GM18526 (cell line): ENCODE data around the gene PTBP3.

Source experiments
- POLR2A ChIP-seq: IDR thresholded peaks from 3 replicates; pipeline ENCODE4 v1.6.1; 2011; ENCODE audit not compliant: insufficient read length; ENCODE audit errors: extremely low read depth

The PTBP3 gene

DNA sequence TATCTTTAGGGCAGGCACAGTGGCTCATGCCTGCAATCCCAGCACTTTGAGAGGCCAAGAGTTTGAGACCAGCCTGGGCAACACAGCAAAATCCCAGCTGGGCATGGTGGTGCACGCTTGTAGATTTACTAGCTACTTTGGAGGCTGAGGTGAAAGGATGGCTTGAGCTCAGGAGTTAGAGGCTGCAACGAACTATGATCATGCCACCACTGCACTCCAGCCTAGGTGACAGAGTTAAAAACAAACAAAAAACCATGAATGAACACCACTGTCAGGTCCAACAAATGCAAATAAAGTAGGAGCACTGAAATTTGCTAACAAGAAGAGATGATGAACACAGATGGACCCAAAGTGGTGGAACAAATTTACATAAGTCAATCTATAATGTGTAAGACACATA lies 4.9 kb downstream of the PTBP3 start:
- TF ChIP-seq POLR2A, result no peak

DNA sequence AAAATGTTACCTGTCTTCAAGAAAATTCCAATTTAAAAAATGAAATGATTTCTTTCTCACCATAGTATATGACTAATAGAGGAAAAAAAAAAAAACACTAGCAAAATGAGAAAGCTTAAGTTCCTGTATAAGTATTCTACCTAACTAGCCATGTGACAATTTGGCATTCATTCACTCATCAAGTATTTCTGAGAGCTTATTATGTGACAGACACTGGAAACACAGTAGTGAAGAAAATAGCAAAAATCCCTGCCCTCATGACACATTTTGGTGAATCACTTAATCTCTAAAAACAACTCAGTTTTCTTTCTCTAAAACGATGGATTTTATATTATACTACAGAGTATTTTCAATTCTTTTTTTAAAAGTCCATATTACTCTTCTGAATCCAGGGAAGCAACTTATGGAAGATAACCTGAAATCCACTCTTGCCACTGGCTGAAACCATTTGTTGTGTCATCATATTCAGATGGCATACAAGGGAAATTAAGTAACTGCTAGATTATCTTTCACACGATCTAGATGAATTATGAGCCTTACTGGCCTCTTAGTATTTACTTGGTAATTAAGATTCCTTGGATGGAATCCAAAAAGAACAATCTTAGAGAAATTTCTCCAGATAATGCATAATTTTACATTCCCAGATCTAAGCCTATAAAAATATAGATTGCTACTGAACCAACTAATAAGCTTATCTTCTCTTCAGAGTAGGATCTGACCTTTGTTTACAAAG lies 5.5 kb downstream of the PTBP3 start:
- no peak for TF ChIP-seq POLR2A

DNA sequence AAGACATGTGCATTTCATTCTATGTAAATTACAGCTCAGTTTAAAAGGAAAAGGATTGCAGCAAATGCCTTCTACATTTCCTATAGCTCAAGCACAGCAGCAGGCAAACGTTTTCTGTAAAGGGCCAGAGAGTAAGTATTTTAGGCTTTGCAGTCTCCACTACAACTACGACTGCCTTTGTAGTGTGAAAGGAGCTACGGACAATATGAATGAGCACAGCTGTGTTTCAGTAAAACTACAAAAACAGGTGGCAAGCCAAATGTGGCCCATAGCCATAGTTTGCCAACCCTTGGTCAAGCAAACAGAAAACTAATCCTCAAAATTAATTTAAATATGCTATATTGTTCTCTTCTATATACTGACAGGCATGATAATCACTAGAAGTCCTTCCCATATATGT lies 7.2 kb downstream of the PTBP3 start:
- no peak for TF ChIP-seq POLR2A

DNA sequence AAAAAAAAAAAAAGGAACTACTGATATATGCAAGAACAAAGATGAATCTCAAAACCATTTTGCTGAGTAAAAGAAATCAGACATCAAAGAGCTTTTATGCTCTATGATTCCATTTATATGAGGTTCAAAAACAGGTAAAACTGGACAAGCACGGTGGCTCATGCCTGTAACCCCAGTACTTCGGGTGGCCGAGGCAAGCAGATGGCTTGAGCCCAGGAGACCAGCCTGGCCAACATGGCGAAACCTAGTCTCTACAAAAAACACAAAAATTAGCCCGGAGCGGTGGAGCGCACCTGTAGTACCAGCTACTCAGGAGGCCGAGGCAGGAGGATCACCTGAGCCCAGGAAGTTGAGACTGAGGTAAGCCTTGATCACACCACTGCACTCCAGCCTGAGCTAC lies 7.8 kb downstream of the PTBP3 start:
- TF ChIP-seq POLR2A, result no peak

DNA sequence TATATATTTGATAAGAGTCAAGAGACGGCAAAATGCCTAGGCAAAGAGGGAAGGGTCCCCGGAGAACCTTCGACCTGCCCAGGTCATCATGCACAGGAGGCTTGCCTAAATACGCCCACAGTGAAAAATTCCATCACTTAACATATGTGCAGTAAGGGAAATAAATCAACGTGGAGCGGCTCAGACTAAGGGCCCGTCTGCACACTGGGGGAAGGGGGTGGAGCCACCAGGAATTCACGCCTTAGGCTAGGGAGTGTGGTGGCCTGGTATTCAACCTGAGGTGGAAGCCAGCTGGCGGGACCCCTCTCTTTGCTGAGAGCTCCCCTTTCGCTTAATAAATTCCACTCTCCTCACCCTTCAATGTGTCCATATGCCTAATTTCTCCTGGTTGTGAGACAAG lies 8.3 kb downstream of the PTBP3 start:
- no peak for TF ChIP-seq POLR2A

DNA sequence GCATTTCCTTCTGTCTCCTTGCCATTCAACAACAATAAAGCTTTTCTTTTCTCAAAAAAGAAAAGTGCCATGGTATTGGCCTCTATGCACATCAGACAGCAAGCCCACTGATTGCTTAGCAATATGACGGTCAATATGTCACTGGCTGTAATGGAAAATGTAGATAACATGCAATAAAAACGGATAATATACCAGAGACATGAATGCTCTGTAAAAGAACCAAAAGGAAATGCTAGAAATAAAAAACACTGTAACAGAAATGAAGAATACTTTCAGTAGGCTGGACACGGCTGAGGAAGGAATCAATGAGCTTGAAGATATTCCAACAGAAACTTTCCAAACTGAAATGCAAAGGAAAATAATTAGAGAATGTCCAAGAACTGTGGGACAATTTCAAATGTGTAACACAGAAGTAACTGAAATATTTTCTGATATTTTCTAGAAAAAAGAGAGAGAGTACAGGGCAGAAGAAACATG lies 10.0 kb downstream of the PTBP3 start:
- no peak for TF ChIP-seq POLR2A

DNA sequence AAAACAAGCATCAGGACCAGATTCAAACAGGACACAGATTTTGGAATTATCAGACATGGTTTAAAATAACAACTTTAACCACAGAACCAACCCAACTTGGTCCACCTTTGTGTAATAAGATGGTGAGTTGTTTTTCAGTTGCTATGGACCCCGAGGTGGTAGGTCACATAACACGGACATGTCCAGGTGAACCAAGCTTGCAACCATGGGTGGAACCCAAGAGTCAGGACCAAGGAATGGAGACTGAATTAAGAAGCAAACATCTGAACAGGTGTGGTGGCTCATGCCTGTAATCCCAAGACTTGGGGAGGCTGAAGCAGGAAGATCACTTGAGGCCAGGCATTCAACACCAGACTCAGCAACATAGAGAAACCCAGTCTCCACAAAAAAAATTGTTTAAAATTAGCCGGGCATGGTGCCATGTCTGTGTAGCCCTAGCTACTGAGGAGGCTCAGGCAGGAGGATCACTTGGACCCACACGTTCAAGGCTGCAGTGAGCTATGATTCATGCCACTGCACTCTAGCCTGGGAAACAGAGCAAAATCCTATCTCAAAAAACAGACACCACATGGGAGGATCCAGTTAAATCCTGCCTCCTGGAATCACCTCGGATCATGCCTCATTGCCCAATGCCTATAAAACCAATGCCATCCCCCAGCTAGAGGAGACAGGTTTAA lies 10.6 kb downstream of the PTBP3 start:
- no peak for TF ChIP-seq POLR2A

DNA sequence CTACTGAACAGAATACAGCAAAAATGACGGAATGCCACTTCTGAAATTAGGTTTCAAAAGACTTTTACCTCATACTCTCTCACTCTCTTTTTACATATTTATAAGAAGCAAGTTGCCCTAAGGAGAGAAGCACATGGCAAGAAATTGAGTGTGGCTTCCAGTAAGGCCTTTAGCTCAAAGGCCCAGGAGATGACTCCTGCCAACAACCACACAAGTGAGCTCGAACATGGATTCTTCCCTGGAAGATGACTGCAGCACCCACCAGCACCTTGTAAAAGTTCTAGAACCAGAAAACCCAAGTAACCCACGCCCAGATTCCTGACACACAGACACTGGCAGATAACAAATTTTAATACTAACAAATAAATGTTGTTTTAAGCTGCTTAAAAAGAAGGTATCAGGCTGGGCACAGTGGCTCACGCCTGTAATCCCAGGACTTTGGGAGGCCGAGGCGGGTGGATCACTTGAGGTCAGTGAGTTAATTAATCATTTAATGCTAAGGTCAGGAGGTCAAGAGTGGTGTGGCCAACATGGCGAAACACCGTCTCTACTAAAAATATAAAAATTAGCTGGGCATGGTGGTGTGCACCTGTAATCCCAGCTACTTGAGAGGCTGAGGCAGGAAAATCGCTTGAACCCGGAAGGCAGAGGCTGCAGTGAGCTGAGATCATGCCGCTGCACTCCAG lies 17.0 kb downstream of the PTBP3 start:
- no peak for TF ChIP-seq POLR2A

DNA sequence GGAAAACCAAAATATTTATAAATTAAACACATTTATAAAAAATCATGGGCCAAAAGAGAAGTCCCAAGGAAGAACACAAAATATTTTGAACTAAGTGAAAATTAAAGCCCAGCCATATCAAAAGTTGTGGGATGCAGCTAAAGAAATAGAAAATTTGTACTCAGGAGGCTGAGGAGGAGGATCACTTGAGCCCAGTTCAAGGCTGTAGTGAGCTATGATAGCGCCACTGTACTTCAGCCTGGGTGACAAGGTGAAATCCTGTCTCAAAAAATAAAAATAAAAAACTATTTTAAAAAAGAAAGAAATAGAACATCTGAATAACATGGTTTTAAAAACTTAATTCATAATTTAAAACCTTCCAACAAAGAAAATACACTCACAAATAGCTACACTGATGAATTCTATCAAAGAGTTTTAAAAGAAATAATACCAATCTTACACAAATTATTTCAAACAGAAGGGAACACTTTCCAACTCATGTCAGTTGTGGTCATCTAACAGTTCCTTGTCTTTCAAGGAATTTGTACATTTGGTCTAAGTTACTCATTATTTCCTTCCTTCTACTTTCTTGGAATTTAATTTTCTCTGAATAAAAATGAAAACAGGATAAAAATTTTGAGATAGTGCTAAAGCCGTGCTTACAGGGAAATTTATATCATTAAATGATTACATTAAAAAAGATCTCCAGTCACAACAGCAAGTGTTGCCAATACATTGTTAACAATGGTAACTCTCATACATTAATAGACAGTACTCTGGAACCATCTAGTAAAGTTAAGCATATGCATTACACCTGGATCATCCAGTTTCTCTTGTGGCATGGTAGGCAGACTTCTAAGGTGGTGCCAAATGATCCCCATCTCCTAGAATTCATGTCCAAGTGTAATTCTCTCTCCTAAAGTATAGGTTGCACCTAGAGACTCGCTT lies 17.8 kb downstream of the PTBP3 start:
- TF ChIP-seq POLR2A, result no peak

DNA sequence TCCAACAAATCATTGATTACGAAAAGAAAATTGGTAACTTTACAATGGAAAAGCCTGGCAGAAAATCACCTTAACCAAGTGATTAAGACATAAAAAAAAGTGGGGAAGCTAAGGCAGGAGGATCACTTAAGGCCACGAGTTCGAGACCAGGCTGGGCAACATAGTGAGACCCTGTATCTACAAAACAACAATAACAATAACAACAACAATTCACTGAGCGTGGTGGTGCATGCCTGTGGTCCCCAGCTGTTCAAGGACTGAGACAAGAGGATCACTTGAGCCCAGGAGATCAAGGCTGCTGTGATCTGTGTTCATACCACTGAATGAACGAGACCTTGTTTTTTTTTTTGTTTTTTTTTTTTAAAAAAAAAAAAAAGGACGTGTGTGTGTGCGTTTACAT lies 21.3 kb downstream of the PTBP3 start:
- TF ChIP-seq POLR2A, result no peak

DNA sequence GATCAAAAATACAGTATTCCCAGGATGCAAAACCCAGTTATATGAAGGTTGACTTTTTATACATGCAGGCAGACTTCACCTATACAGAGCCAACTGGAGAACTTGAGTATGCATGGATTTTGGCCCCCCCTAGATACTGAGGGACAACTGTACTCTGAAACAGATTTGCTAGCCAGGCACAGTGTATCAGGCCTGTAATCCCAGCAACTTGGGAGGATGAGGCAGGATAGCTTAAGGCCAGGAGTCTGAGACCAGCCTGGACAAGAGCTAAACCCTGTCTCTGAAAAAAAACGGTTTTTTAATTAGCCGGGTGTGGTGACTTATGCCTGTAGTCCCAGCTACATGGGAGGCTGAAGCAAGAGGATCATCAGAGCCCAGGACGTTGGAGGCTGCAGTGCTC lies 21.9 kb downstream of the PTBP3 start:
- no peak for TF ChIP-seq POLR2A

DNA sequence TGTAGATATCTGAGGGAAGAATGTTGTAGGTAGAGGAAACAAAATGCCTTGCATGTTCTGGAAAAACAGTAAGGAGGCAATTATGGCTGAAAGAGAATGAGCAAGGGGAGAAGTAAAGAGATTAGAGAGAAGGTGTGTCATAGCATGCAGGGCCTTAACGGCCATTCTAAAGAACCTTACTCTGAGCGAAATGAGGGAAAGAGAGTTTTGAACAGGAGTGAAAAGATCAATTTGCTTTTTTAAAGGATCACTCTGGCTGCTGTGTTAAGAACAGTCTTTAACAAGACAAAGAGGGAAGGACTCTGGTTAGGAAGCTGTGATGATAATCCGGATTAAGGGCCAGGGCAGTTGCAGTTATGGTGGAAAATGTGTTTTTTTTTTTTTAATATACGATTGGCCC lies 22.6 kb downstream of the PTBP3 start:
- no peak for TF ChIP-seq POLR2A

DNA sequence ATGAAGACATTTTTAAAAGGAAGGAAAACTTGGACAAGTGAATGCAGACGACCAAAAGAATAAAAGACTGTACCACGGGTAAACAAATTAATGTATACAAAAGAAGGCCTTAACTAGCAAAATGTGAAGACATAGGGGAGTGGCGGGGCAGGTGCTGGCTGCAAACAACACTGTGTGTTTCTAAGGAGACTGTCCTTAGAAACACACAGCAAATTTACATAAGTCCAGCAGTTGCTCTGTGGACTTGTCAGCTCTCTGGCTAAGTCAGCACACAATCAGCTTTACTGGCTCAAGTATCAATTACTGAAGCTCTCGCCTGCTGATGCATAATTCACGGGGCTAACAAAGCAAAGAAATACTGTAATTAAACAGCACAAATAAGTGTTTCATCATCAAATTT lies 24.8 kb downstream of the PTBP3 start:
- no peak for TF ChIP-seq POLR2A

DNA sequence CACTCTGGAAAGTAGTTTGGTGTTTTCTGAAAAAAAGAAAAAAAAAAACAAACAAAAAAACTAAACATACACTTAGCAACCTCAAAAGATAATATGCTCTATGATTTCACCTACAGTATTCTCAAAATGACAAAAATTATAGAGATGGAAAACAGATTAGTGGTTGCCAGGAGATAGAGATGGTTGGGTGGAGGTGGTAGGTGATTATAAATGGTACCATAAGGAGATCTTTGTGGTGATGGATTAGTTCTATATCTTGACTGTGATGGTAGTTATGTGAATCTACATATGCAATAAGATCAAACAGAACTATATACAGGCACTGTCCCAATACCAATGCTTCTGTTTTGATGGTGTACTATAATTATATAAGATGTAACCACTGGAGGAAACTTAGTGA lies 32.0 kb downstream of the PTBP3 start:
- no peak for TF ChIP-seq POLR2A

DNA sequence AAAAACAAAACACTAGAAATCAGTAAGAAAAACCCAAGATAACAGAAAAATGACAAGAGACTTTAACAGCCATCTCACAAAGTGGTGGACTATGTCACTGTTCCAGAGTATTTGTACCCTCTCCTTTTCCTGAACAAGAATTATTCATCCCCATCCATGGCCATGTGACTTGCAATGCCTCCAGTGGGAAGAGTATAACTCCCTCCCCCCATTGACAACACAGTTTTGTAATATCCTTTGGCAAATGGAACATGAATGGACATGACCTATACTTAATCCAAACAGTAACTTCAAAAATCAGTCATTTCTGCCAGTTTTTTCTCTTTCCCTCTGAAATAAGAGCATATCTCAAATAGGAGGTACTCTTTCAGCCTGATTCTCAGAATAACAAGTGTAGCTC lies 33.9 kb downstream of the PTBP3 start:
- no peak for TF ChIP-seq POLR2A

DNA sequence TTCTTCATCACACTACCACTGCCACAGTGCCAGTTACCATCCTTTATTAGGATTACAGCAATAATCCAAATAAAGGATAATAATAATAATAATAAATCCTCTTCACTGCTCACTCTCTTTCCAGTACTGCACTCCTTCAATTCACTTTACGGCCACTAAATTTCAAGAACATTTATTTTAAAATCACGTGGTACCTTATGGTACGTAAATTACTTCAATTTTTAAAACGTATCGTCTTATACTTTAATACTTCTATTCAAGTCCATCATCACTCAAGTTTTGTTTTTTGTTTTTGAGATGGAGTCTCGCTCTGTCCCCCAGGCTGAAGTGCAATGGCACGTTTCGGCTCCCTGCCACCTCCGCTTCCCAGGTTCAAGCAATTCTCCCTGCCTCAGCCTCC lies 36.5 kb downstream of the PTBP3 start:
- no peak for TF ChIP-seq POLR2A

DNA sequence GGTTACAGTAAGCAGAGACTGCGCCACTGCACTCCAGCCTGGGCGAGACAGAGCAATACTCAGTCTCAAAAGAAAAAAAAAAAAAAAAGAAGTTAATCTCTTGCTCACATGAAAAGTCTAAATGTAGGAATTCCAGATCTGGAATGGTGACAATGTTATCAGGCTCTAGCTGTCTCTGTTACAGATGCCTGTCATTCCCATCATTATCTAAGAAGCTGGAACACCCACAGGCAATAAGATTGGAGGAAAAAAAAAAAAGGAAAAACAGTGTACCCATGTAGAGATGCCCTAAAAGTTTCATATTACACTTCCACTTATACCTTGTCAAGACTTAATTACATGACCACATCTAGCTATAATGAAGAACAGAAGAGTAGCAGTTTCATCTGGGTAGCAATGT lies 38.2 kb downstream of the PTBP3 start:
- TF ChIP-seq POLR2A, result no peak
